NCI-H524 (cell line): ENCODE data around the gene RNF146.
A peak's percentile ranks its signal among the peaks of the same experiment; 100 is the strongest.
"Not testable (repeated sequence)": the region's sequence is repeated elsewhere in the genome, so short reads cannot be mapped to it uniquely, and the experiment has no call there.

Source experiments
- DNase-seq, 2 experiments: peaks; one replicate each; lab custom pipeline; 2025; lab: John Stamatoyannopoulos, UW

The RNF146 gene

DNA sequence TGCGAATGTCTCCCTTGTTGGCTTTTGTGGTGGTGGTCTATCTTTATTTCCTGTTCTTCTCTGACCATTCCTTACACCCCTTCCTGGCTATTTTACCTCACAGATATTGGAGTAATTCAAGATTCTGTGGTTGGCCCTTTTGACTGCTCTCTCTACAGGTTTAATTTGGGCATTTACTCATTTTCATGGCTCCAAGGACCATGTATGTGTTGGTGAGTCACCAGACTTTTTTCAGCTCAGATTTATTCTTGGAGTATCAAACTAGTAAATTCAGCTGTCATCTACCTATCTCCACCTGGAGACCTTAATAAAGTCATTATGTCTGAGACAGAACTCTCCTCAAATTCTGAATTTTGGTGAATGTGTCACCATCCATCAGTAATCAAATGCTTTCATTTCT lies 15.5 kb downstream of the RNF146 start:
- DNase-seq = no peak

DNA sequence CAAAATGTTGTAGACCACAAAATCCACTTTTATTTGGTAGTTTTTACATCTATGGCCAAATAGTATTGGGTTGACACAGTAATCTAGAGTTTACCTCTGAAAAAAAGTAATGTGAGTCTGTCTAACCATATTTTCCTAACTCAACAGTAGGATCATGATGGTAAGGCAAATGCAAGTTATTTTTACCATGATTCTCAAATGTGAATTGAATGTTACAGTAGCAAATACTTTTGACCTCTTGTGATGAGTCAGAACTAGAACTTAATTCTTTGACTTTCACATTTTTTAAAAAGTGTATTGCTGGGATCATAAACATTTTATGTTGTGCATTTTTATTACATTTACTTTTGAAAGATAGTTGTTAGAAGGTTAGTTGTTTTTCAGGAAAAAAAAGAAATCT lies 22.0 kb downstream of the RNF146 start:
- DNase-seq = no peak

DNA sequence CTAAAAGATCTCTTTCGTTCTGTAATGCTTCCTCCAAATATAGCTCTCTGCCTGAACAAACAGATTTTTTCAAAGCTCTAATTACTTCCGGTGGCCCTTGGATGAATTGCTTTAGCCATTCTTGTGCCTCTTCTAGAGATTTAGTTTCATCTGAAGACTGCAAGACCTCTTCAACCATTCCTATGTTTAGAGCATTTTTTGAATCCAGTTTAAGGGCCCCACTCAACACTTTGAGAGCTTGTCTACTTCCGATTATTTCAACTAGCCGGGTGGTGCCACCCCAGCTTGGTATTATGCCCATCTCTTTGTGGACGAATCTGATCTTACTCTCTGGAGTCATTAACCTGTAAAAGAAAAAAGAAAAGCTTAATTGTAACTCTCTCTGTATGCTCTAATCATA lies 23.3 kb downstream of the RNF146 start:
- DNase-seq = no peak

DNA sequence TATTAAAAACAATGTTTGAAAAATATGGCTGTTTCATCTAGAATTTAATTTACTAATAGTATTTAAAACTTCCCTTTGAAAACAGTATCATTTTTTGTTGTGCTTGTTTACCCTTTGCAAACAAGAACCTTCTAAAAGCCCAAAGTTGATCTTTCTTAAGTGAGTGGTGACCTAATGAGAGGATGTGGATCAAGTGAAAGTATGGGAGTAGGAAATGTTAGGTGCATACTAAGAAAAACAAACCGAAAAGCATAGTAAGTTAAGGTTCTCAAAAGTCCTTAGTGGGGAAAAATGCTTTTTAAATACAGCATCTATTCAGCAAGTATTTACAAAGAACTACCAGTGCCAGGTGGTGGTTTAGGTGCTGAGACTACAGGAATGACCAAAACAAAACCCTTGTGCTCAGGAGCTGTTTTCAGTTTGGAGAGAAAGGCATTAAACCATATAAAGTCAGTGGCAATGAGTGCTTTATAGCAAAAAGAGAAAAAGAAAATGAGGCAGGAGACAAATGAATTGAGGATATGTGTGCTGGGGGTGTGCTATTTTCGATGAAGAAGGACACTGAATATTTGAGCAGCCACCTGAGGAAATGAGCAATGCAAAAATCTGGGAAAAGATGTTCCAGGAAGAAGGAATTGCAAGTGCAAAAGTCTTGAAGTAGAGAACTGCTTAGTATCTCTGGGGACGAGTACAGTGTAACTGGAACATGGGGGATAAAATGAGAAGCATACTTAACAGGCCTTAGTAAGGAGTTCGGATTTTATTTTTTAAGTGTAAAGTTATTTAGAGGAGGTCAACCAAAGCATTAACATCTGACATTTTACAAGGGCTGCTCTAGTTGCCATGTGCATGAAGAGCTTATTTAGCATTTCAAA lies 24.0 kb downstream of the RNF146 start:
- DNase-seq = no peak

DNA sequence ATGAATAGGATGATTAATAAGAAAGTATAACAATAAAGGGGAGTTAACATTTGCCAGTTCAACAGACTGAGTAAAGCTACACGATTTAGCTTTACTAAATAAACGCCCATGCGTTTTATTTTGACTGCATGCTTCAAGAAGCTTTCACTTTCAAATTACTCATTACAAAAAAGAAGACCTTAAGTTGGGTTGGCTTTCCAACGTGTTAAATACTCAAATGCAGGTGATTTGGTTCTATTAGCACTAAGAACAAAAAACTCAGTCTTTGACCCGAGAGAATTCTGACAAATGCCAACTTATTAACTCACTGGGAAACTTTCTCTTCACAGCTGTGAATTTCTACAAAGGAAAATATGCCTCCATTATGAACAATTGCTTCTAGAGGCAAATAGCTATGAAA lies 24.8 kb downstream of the RNF146 start:
- no peak for DNase-seq

DNA sequence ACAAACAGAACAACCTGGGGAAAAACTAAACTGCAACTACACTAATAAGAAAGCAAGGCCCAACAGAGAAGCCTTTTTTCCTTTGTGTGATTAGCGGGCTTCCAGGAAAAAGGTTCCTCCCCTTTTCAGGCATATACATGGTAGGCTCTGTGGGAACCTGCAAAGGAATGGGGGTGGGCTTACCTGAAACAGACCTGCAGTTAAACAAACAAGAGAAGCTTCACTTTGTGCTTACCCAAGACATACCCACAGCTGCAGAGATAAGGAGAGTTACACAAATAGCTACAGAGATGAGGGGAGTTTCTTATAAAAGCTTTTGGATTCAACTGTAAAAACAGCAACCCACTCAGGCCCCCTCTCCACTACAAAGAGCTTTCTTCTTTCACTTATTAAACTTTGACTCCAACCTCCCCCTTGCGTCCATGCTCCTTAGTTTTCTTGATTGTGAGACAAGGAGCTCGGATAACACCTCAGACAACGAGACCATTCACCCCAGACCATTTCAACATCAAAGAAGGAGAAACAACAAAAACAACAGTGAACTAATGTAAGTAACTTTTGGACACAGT lies 30.9 kb downstream of the RNF146 start:
- no peak for DNase-seq

DNA sequence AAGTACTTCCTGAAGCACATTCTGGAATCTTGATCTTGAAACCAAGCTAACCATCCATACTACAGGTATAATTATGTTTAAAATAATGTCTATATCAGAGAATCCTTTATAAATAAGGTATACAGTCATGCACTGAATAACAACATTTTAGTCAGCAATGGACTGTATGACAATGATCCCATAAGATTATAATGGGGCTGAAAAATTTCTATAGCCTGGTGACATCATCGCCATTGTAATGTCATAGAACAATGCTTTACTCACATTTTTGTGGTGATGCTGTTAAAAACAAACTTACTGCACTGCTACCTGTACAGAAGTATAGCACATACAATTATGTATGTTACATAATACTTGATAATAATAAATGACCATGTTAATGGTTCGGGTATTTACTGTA lies 31.8 kb downstream of the RNF146 start:
- DNase-seq = no peak

DNA sequence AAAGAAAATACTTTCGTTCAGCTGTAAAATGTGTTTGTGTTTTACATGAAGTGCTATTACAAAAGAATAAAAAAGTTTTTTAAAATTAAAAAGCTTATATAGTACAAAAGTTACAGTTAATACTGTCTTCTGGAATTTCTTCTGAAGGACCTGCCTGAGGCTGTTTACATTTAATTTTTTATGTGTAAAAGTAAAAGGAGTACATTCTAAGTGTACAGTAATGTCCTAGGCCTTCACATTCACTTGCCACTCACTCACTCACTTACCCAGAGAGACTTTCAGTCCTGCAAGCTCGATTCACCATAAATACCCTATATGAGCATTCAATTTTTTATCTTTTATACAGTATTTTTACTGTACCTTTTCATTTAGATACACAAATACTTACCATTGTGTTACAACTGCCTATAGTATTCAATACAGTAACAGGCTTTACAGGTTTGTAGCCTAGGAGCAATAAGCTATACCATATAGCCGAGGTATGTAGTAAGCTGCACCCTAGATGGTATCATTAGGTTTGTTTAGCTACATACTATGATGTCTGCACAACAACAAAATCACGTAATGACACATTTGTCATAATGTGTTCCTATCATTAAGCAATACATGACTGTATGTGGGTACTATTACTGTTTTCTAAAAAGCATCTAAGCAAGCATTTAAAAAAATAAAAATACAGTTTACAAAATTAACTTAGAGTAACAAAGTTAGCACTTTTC lies 33.0 kb downstream of the RNF146 start:
- no peak for DNase-seq

DNA sequence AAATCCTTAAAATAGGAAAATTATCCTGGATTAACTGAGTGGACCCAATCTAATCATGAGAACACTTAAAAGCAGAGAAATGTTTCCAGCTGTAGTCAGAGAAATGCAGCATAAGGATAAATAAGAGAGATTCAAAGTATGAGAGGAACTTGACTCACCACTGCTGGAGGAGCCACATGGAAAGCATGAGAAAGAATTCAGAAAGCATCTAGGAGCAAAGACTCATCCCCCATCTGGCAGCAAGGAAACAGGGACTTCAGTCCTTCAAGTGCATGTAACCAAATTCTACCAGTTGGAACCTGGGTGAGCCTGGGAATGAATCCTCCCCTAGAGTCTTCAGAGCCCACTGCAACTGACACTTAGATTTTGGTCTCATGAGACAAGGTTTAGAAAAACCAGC lies 33.7 kb downstream of the RNF146 start:
- peak; percentile 68 to 70 for DNase-seq

DNA sequence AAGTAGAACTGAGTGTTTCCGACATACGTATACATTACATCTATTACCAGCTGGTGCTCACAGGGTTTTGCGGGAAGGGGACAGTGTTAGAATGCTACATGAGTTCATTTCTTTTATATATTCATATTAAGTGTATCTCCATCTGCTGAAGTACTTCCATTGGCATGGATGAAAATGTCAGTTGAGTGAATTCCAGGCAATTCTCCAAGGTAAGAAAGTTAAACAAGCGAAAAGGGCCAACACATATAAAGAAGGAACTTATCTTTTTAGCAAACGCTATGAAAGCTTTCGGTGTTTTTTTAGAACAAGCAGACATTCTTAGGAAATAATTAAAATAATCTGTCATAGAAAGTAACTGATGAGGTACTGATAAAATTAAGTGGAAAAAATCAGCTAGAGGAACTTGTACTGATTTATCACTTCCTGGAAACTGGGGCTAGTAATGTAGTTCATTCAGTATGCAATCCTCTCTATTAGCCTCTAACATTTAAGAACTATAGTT lies 34.6 kb downstream of the RNF146 start:
- DNase-seq = no peak

DNA sequence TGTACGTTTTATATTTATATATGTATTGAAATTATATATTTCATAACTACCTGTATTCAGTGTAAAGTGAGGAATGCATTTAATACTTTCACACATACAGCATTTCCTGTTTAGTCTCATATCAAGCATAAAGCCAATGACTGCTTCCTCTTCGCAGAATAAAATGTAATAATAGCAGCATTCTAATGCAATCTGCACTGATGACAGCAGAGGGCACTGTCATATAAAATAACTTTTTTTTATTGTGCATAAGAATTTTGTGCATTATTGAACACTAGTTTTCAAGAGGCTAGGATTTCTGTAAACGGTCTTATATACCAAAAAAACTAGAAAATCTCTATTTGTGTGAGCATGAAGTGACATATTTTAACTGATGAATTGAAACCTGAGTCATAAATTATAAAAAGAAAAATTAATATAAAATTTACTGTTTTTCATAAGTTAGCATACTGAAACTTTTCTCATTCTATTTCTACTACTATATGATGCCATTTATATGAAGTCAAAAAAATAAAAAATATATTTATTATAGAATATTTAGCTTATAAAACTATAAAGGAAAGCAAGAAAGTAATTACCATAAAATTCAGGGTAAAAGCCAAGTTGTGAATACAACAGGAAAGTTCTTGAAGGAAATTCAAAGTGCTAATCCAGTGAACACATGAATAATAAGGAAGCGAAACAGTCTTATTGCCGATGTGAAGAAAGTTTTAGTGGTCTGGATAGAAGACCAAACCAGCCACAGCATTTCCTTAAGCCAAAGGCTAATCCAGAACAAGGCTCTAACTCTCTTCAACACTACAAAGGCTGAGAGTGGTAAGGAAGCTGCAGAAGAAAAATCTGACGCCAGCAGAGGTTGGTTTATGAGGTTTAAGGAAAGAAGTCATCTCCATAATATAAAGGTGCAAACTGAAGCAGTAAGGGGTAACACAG lies 36.3 kb downstream of the RNF146 start:
- peak in 1 of 2 experiments; percentile 60 for DNase-seq

DNA sequence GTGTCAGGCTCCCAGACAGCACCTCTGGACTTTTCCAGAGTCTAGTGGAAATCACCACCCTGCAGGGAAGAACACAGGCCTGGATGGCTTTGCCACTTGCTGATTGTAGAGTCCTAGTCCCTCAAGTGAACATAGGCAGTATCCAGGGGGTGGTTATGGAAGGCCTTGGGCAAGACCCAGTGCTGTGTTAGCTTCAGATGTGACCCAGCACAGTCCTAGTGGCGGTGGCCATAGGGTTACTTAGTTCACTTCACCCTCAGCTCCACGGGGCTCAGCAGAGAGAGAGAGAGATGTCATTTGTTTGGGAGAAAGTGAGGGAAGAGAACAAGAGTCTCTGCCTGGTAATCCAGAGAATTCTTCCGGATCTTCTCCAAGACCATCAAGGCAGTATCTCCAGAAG lies 37.3 kb downstream of the RNF146 start:
- DNase-seq = no peak

DNA sequence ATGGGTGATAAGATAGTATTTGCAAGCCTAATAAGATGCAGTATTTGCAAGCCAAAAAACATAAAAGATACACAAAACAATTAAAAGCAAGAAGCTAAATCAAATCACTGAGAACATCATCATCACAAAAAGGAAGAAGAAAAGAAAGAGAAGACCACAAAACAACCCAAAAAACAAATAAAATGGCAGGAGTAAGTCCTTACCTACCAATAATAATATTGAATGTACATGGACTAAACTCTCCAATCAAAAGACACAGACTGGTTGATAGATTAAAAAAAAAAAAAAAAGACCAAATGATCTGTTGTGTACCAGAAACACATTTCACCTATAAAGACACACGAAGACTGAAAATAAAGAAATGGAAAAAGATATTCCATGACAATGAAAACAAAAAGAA lies 39.1 kb downstream of the RNF146 start:
- no peak for DNase-seq

DNA sequence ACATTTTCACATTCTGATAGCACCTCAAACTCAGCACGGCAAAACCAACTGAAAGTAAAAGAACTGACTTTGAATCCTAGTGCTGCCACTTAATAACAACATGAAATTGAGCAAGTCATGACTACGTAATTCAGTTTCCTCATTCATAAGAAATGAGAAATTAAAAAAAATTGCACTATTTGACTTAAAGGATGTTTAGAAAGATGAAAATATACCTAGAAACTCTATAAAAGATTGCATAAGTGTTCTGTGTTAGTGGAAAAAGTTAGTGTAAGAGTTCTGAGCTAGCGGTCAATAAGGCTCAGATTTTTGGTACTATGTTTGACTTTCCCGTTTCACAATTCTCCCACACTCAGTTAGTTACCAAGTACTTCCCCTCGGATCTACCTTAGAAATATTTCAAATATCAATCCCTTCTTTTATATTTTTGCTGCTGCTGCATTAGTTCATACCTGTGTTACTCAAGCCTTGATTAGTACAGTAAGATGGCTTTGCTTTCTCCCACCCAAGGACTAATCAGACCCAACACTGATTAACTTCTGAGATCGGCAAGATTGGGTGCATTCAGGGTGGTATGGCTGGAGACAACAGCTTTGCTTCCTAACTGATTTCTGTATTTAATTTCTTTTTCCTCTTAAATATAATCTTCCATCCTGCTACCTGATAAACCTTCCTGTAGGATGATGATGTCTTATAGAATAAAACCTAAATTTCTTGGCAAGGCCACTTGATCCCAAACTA lies 50.9 kb downstream of the RNF146 start:
- no peak for DNase-seq

DNA sequence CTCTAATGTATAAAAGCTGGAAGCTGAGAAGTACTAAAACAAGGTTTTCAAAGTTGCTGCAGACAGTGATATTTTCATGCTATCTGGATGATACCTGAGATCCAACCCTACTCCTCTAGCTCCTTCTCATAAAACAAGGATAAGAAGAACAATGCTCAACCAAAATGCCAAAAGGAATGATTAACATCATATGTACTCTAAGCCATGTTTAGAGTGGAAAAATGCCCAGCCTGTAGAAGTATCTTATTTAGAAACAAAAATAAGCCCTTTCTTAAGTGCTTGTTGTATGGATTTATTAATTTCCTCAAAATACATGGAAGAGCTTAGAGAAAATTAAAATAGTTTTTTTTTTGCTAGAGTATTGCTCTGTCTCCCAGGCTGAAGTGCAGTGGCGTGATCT lies 53.0 kb downstream of the RNF146 start:
- DNase-seq = no peak

DNA sequence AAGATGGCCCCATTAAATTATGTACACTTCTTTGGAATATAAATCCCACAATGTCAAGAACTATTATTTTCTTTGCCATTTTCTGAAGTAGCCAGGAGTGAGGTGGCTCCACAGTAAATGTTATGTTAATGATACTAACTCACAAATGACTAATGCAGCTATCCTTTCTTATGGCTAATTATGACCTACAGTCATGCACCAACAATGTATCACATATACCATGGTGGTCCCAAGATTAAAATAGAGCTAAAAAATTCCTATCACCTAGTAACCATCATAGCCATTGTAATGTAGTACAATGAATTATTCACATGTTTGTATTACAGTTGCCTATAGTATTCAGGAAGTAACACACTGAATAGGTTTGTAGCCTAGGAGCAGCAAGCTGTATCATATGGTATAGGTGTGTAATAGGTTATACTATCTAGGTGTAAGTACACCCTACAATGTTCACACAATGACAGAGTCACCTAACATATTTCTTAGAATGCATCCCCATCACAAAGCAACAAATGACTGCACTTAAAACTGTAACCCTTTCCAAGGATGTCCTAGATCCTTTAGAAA lies 61.5 kb downstream of the RNF146 start:
- DNase-seq = no peak

DNA sequence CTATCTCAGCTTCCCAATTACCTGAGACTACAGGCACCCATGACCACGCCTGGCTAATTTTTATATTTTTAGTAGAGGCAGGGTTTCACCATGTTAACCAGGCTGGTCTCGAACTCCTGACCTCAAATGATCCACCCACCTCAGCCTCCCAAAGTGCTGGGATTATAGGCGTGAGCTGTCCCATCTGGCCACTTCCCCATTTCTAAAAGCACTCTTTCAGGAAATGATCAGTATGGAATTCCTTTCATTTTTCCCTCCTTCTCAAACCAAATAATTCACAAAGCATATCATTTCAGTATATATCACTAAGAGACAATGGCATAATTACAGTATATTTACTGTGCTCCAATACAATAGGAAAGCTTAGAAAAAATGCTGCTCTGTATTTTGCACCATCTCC lies 64.6 kb downstream of the RNF146 start:
- not testable (repeated sequence) for DNase-seq

DNA sequence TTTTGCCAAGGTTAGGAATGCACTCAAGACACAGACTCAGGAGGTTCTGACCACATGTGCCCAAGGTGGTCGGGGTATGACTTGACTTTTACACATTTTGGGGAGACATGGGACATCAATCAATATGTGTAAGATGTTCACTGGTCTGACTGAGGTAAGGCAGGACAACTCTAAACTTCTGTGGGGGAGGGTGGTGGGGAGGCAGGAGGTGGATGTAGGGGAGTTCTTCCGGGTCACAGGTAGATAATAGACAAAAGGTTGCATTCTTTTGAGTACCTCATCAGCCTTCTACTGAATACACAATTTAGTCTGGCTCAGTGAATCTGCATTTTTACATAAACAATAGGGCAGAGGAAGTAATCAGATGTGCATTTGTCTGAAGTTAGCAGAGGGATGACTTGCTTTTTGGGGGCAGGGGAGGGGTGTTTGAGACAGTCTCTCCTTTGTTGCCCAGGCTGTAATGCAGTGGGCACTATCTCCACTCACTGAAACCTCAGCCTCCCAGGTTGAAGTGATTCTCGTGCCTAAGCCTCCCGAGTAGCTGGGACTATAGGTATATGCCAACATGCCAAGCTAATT lies 65.8 kb downstream of the RNF146 start:
- no peak for DNase-seq
